HG03095 (cell line): Measurements from ENCODE around the gene SLC22A8.
"Not testable (repeated sequence)": the region's sequence is repeated elsewhere in the genome, so short reads cannot be mapped to it uniquely, and the experiment has no call there.

Source experiments
- ATAC-seq: cut with Tn5 transposase; IDR thresholded peaks from one replicate; pipeline ENCODE4 v1.9.1; 2021; ENCODE audit warnings: moderate library complexity; ENCODE audit not compliant: unreplicated experiment

Gene SLC22A8

GRCh38 chr11:63015521-63016215, at the start of gene SLC22A8:
TSS of gene SLC22A8 (minus strand) at chr11:63015841. CDS start at chr11:63014958, 883 bp downstream.
- no peak for ATAC-seq

- ATAC-seq = not testable (repeated sequence)
These were observed 30.6 kb upstream of the SLC22A8 start for GRCh38 chr11:63046203-63046602.

- no peak for ATAC-seq
These were observed 27.0 kb upstream of the SLC22A8 start for GRCh38 chr11:63042596-63042995.

- no peak for ATAC-seq
These were observed 16.8 kb upstream of the SLC22A8 start for GRCh38 chr11:63032457-63032856.

GRCh38 chr11:63023841-63024648, 8.4 kb upstream of the SLC22A8 start:
- ATAC-seq = no peak

GRCh38 chr11:63023222-63023814, 7.7 kb upstream of the SLC22A8 start:
- ATAC-seq = no peak

- ATAC-seq = no peak
These were observed 6.8 kb upstream of the SLC22A8 start for GRCh38 chr11:63022441-63022840.

- no peak for ATAC-seq
These were observed 5.1 kb upstream of the SLC22A8 start for GRCh38 chr11:63020671-63021291.

- no peak for ATAC-seq
These were observed 3.9 kb upstream of the SLC22A8 start for GRCh38 chr11:63019506-63019905.

- no peak for ATAC-seq
These were observed 1.8 kb upstream of the SLC22A8 start for GRCh38 chr11:63017306-63017974.

GRCh38 chr11:63014408-63015055, 1.1 kb downstream of the SLC22A8 start:
- no peak for ATAC-seq

GRCh38 chr11:63012839-63013238, 2.8 kb downstream of the SLC22A8 start:
- ATAC-seq = no peak

- no peak for ATAC-seq
These were observed 3.2 kb downstream of the SLC22A8 start for GRCh38 chr11:63012430-63012829.

- ATAC-seq = no peak
These were observed 4.7 kb downstream of the SLC22A8 start for GRCh38 chr11:63010934-63011439.

GRCh38 chr11:63007920-63008319, 7.7 kb downstream of the SLC22A8 start:
- no peak for ATAC-seq

GRCh38 chr11:63001456-63001855, 14.2 kb downstream of the SLC22A8 start:
- ATAC-seq = no peak

GRCh38 chr11:62999649-63000048, 16.0 kb downstream of the SLC22A8 start:
- ATAC-seq = no peak

GRCh38 chr11:62999156-62999555, 16.5 kb downstream of the SLC22A8 start:
- ATAC-seq = no peak

- ATAC-seq = no peak
These were observed 19.4 kb downstream of the SLC22A8 start for GRCh38 chr11:62996271-62996670.

GRCh38 chr11:62994775-62995174, 20.9 kb downstream of the SLC22A8 start:
- ATAC-seq = no peak
